GM12872 (cell line): ENCODE results near the gene SLC30A2.

ENCODE experiments used
- TF ChIP-seq, protein P1 (sequence below): IDR thresholded peaks from 3 replicates; pipeline ENCODE4 v1.5.1; 2011; ENCODE audit warnings: low read depth, mild to moderate bottlenecking, low read length, moderate library complexity; ENCODE audit not compliant: insufficient read depth

The SLC30A2 gene

GRCh38 chr1:26031611-26032220, 14.2 kb downstream of the SLC30A2 start:
- TF ChIP-seq, protein P1, sequence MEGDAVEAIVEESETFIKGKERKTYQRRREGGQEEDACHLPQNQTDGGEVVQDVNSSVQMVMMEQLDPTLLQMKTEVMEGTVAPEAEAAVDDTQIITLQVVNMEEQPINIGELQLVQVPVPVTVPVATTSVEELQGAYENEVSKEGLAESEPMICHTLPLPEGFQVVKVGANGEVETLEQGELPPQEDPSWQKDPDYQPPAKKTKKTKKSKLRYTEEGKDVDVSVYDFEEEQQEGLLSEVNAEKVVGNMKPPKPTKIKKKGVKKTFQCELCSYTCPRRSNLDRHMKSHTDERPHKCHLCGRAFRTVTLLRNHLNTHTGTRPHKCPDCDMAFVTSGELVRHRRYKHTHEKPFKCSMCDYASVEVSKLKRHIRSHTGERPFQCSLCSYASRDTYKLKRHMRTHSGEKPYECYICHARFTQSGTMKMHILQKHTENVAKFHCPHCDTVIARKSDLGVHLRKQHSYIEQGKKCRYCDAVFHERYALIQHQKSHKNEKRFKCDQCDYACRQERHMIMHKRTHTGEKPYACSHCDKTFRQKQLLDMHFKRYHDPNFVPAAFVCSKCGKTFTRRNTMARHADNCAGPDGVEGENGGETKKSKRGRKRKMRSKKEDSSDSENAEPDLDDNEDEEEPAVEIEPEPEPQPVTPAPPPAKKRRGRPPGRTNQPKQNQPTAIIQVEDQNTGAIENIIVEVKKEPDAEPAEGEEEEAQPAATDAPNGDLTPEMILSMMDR, result no peak

DNA sequence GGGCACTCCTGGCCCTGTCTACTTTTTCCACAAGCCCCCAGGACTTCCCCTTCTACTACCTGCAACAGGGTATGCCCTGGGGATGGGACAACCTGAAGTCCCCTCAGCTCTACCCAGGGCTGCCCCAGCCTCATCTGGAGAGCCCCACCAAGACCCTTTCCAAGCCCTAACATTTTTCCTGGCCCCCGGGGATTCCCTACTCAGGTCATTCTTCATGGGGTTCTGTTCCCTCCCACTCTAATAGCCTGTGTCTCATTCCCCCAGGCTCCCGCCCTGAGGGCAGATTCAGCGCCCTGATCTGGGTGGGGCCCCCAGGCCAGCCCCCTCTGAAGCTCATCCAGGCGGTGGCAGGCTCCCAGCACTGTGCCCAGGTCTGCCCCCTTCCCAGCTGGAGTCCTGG, 14.7 kb downstream of the SLC30A2 start:
- TF ChIP-seq, protein P1, result no peak

DNA sequence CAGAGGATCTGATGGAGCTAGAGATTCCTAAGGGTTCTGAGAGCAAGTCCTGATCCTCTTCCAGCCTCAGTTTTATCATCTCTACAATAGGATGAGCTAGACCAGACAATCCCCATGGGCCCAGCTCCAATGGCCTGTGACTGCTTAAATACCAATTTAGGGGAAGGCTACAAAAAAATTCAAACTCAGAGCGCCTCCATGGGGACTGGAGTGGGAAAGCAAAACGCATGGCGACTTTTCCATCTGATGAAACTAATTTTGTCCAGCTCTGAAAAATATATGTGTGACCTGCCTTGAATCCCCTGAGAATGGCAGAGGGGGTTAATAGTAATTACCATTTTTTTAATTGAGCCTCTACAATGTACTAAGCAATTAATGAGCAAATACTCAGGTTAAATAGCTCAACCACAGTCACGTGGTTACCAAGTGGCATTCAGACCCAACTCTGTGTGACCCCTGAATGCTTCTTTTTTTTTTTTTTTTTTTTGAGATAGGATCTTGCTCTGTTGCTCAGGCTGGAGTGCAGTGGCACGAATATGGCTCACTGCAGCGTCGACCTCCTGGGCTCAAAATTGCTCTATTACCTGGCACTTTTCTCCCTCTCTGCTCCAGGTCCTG, 15.9 kb downstream of the SLC30A2 start:
- TF ChIP-seq, protein P1, result no peak

GRCh38 chr1:26029054-26029863, 16.7 kb downstream of the SLC30A2 start:
- TF ChIP-seq, protein P1, result no peak

DNA sequence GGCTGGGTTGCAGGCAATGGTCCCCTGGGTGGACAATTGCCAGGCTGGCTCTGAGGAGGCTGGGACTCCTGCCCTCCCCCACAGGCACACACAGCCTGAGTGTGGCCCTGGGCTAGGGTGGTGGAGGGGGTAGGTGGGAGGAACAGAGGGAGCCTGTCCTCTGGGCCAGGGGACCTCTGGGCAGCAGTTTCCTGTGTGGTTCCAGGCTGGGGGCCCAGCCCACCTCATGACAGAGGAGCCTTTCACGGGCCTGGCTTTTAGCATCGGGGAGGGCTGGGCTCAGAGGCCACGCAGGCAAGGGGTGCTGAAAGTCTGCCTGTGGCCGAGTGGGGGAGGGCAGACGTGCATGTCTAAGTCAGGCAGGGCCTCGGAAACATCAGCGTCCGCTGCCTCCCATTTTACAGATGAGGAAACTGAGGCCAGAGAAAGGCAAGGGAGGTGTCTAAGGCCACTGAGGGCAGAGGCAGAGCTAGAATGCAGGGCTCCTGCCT, 17.4 kb downstream of the SLC30A2 start:
- TF ChIP-seq, protein P1, result no peak

DNA sequence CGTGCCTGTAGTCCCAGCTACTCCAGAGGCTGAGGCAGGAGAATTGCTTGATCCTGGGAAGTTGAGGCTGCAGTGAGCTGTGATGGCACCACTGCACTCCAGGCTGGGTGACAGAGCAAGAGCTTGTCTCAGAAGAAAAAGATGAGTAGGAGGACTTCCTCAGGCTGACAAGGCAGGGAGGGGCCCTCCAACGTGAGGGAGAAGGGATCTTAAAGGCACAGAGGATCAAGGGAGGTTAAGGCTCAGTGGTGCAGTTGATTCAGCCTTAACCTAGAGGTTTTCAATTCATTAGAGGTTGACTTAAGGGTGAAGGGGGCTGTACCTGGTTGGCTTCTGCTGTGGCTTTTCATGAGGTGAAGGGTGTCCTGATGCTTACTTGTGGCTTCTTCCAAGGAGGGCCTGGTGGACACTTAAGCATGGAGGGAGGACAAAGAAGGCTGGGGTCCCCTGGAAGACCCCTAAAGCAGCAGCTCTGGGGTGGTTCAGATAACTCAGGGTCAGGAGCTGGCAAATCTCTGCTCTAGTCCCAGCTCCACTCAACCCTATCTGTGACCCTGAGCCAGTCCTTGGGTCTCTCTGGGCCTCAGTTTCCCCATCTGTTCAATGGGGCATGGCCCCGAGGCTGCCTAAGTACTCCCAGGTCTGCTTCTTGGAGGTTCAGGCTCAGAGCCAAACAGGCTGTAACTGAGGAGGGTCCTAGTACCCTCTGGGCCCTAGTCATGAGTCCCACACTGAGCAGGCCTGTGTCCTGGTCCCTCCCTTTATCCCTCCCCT, 18.0 kb downstream of the SLC30A2 start:
- TF ChIP-seq, protein P1, result no peak

DNA sequence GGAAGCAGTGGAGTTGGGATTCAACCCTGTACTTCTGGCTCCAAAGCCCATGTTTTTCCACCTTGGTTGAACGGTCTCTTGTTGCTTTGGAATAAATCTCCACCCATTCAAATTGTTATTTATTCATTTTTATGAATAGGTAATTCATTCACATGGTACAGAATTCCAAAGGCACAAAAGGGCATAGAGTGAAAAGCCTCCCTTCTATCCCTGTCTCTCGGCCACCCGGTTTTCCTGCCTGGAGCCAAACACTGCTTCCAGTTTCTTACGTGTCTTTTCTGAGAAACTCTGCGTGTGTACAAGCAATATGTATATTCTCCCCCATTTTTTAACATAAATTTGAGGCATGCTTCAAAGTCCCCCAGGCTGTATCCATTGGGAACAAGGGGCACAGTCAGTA, 20.4 kb downstream of the SLC30A2 start:
- TF ChIP-seq, protein P1, result no peak
